Activated naive CD8-positive, alpha-beta T cell (primary cell): ENCODE data around the gene CD48.
"Not testable (repeated sequence)": the region's sequence is repeated elsewhere in the genome, so short reads cannot be mapped to it uniquely, and the experiment has no call there.

Source experiments
- H3K27ac Mint-ChIP-seq: one replicate; pipeline ENCODE4 v1.8.0; 2021; ENCODE audit warnings: mixed read lengths
- H3K27me3 Mint-ChIP-seq: one replicate; pipeline ENCODE4 v1.8.0; 2021; ENCODE audit warnings: mixed read lengths
- H3K36me3 Mint-ChIP-seq: one replicate; pipeline ENCODE4 v1.8.0; 2021; ENCODE audit warnings: mixed read lengths
- H3K4me1 Mint-ChIP-seq: one replicate; pipeline ENCODE4 v1.8.0; 2021; ENCODE audit warnings: low read depth, mixed read lengths
- H3K4me3 Mint-ChIP-seq: one replicate; pipeline ENCODE4 v1.8.0; 2021; ENCODE audit warnings: mild to moderate bottlenecking, mixed read lengths
- H3K9me3 Mint-ChIP-seq: one replicate; pipeline ENCODE4 v1.8.0; 2021; ENCODE audit warnings: low read depth, mixed read lengths

The CD48 gene

GRCh38 chr1:160731564-160731963 is 19.9 kb upstream of the CD48 start:
- peak overlapping the region; percentile 86 for H3K27ac Mint-ChIP-seq
- not testable (repeated sequence) for H3K9me3 Mint-ChIP-seq, H3K4me3 Mint-ChIP-seq, H3K27me3 Mint-ChIP-seq
- H3K4me1 Mint-ChIP-seq = peaks cover 43% of the 10 kb centered on the region
- H3K36me3 Mint-ChIP-seq = peaks cover 20% of the 10 kb centered on the region

GRCh38 chr1:160727316-160727640 is 15.7 kb upstream of the CD48 start:
- Mint-ChIP-seq H3K27ac (no peak overlapping the region), H3K27me3 (no peaks in the 10 kb centered on the region), H3K36me3 (no peaks in the 10 kb centered on the region), H3K4me1 (peaks cover 30% of the 10 kb centered on the region), H3K9me3 (no peaks in the 10 kb centered on the region), H3K4me3 (no peak overlapping the region)

- Mint-ChIP-seq H3K4me3 (no peak overlapping the region), H3K36me3 (no peaks in the 10 kb centered on the region)
These were observed 15.1 kb upstream of the CD48 start for GRCh38 chr1:160726498-160727315.

GRCh38 chr1:160726114-160726497 is 14.5 kb upstream of the CD48 start:
- H3K27me3 Mint-ChIP-seq = no peaks in the 10 kb centered on the region
- no peak overlapping the region for H3K27ac Mint-ChIP-seq
- H3K4me3 Mint-ChIP-seq = no peak overlapping the region
- H3K9me3 Mint-ChIP-seq = no peaks in the 10 kb centered on the region
- H3K36me3 Mint-ChIP-seq = no peaks in the 10 kb centered on the region
- H3K4me1 Mint-ChIP-seq = peaks cover 23% of the 10 kb centered on the region

More at GRCh38 chr1:160726498-160727315, 15.1 kb upstream of the CD48 start:
- H3K27ac Mint-ChIP-seq = no peak overlapping the region
- H3K27me3 Mint-ChIP-seq = no peaks in the 10 kb centered on the region
- no peaks in the 10 kb centered on the region for H3K9me3 Mint-ChIP-seq
- H3K4me1 Mint-ChIP-seq = peaks cover 27% of the 10 kb centered on the region

GRCh38 chr1:160724465-160725242 is 13.0 kb upstream of the CD48 start:
- Mint-ChIP-seq H3K4me3 (no peak overlapping the region), H3K36me3 (no peaks in the 10 kb centered on the region), H3K27me3 (no peaks in the 10 kb centered on the region), H3K9me3 (no peaks in the 10 kb centered on the region), H3K4me1 (peaks cover 35% of the 10 kb centered on the region), H3K27ac (no peak overlapping the region)

GRCh38 chr1:160723332-160723731 is 11.7 kb upstream of the CD48 start:
- no peaks in the 10 kb centered on the region for H3K9me3 Mint-ChIP-seq
- H3K27me3 Mint-ChIP-seq = no peaks in the 10 kb centered on the region
- no peak overlapping the region for H3K4me3 Mint-ChIP-seq
- H3K27ac Mint-ChIP-seq = no peak overlapping the region
- no peaks in the 10 kb centered on the region for H3K36me3 Mint-ChIP-seq
- H3K4me1 Mint-ChIP-seq = peaks cover 39% of the 10 kb centered on the region

GRCh38 chr1:160722726-160723125 is 11.1 kb upstream of the CD48 start:
- H3K27me3 Mint-ChIP-seq = no peaks in the 10 kb centered on the region
- no peaks in the 10 kb centered on the region for H3K9me3 Mint-ChIP-seq
- peak overlapping the region; percentile 71 for H3K27ac Mint-ChIP-seq
- H3K4me1 Mint-ChIP-seq = peaks cover 41% of the 10 kb centered on the region
- no peaks in the 10 kb centered on the region for H3K36me3 Mint-ChIP-seq
- peak overlapping the region; percentile 30 for H3K4me3 Mint-ChIP-seq

- Mint-ChIP-seq H3K27me3 (no peaks in the 10 kb centered on the region), H3K4me3 (no peak overlapping the region), H3K4me1 (peaks cover 52% of the 10 kb centered on the region), H3K9me3 (no peaks in the 10 kb centered on the region), H3K27ac (no peak overlapping the region), H3K36me3 (no peaks in the 10 kb centered on the region)
These were observed 9.9 kb upstream of the CD48 start for GRCh38 chr1:160721473-160721872.

- Mint-ChIP-seq H3K36me3 (no peaks in the 10 kb centered on the region), H3K27ac (peak overlapping the region; percentile 34), H3K9me3 (no peaks in the 10 kb centered on the region), H3K27me3 (no peaks in the 10 kb centered on the region), H3K4me1 (peaks cover 58% of the 10 kb centered on the region), H3K4me3 (no peak overlapping the region)
These were observed 8.9 kb upstream of the CD48 start for GRCh38 chr1:160720356-160721085.

- H3K4me1 Mint-ChIP-seq = peaks cover 62% of the 10 kb centered on the region
- H3K9me3 Mint-ChIP-seq = no peaks in the 10 kb centered on the region
- no peak overlapping the region for H3K4me3 Mint-ChIP-seq
- no peak overlapping the region for H3K27ac Mint-ChIP-seq
- H3K27me3 Mint-ChIP-seq = no peaks in the 10 kb centered on the region
- no peaks in the 10 kb centered on the region for H3K36me3 Mint-ChIP-seq
These were observed 6.6 kb upstream of the CD48 start for GRCh38 chr1:160718210-160718609.

- Mint-ChIP-seq H3K27ac (no peak overlapping the region), H3K36me3 (no peaks in the 10 kb centered on the region), H3K27me3 (no peaks in the 10 kb centered on the region), H3K9me3 (no peaks in the 10 kb centered on the region), H3K4me1 (peaks cover 62% of the 10 kb centered on the region), H3K4me3 (no peak overlapping the region)
These were observed 5.7 kb upstream of the CD48 start for GRCh38 chr1:160717306-160717705.

GRCh38 chr1:160716013-160716412 is 4.4 kb upstream of the CD48 start:
- Mint-ChIP-seq H3K27ac (peak overlapping the region; percentile 64), H3K4me1 (peaks cover 63% of the 10 kb centered on the region), H3K36me3 (no peaks in the 10 kb centered on the region), H3K9me3 (no peaks in the 10 kb centered on the region), H3K4me3 (no peak overlapping the region), H3K27me3 (no peaks in the 10 kb centered on the region)

- peak overlapping the region; percentile 61 for H3K27ac Mint-ChIP-seq
- H3K36me3 Mint-ChIP-seq, H3K27me3 Mint-ChIP-seq, H3K9me3 Mint-ChIP-seq: not testable (repeated sequence)
- H3K4me3 Mint-ChIP-seq = peak overlapping the region; percentile 8
- H3K4me1 Mint-ChIP-seq = peaks cover 49% of the 10 kb centered on the region
These were observed 2.5 kb upstream of the CD48 start for GRCh38 chr1:160714034-160714648.

GRCh38 chr1:160713161-160713560 is 1.5 kb upstream of the CD48 start:
- Mint-ChIP-seq H3K27ac (no peak overlapping the region), H3K4me1 (peaks cover 48% of the 10 kb centered on the region), H3K9me3 (no peaks in the 10 kb centered on the region), H3K27me3 (no peaks in the 10 kb centered on the region), H3K36me3 (peaks cover 8% of the 10 kb centered on the region), H3K4me3 (no peak overlapping the region)
